Right lobe of liver (tissue), 4 donors: Measurements from ENCODE around the gene SOX21.

Source experiments
- POLR2A ChIP-seq: fragments of 450-650 bp; IDR thresholded peaks from one replicate; pipeline ENCODE4 v1.6.1; 2017; ENCODE audit warnings: antibody characterized with exemption, mild to moderate bottlenecking
- TF ChIP-seq, protein P1 (sequence below), 4 donors: fragments of 200-600 bp in 3 of 4; fragments of 450-650 bp in 1 of 4; IDR thresholded peaks; one replicate each; pipeline versions ENCODE4 v1.5.1 to v1.8.0; 2016 to 2022; ENCODE audit warnings: antibody characterized with exemption in 4 of 4, mild to moderate bottlenecking in 2 of 4
- donor health status: DM: no; HTN: no; CAD: no.
- donor health status: DM: no; HTN: no; CAD: no.
- donor health status: DM: no; HTN: yes; CAD: no.

DNA sequence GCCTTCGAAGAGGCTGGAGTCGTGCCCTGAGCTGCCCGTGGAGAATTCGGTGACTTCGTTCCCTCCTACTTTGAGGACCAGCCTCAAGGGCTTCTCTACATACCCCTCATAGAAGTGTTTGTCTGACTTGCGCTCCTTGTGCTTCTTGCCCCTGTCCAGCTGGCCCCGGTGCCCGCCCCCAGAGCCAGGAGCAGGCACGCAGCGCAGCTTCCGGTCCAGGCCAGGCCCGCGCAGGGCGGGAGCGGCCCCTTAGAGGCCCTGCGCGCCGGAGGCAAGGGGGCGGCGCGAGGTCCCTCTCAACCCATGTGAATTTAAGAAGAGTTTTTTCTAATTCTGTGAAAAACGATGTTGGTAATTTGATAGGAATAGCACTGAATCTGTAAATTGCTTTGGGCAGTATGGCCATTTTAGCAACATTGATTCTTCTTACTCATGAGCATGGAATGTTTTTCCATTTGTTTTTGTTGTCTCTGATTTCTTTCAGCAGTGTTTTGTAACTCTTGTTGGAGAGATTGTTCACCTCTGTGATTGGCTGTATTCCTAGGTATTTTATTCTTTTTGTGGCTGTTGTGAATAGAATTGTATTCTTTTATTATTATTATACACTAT lies 46.9 kb upstream of the SOX21 start:
- TF ChIP-seq, protein P1, sequence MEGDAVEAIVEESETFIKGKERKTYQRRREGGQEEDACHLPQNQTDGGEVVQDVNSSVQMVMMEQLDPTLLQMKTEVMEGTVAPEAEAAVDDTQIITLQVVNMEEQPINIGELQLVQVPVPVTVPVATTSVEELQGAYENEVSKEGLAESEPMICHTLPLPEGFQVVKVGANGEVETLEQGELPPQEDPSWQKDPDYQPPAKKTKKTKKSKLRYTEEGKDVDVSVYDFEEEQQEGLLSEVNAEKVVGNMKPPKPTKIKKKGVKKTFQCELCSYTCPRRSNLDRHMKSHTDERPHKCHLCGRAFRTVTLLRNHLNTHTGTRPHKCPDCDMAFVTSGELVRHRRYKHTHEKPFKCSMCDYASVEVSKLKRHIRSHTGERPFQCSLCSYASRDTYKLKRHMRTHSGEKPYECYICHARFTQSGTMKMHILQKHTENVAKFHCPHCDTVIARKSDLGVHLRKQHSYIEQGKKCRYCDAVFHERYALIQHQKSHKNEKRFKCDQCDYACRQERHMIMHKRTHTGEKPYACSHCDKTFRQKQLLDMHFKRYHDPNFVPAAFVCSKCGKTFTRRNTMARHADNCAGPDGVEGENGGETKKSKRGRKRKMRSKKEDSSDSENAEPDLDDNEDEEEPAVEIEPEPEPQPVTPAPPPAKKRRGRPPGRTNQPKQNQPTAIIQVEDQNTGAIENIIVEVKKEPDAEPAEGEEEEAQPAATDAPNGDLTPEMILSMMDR (IDR thresholded peaks at IDR 0.05) = no peak
- TF ChIP-seq POLR2A = no peak
